Astrocyte (in vitro differentiated cells and primary cell): ENCODE measurements around the gene SCIN. TPM values are rescaled to one million over a fixed set of nuclear protein-coding genes. Genes with fewer than 3 reads are reported as not detected.

ENCODE experiments used
- DNase-seq: peaks from one replicate; pipeline ENCODE4 v3.0.0-alpha.2; 2010; ENCODE audit warnings: low read depth
- FAIRE-seq: peaks from 2 replicates; lab custom pipeline; 2011; peaks lifted over from hg19 to GRCh38; lab: Jason Lieb, UNC
- H2AFZ ChIP-seq: 2 replicates; pipeline ENCODE4 v1.6.0; 2012; ENCODE audit warnings: low read depth, low read length, inconsistent platforms
- H3K27ac ChIP-seq: 2 replicates; pipeline ENCODE4 v1.5.1; 2011; ENCODE audit warnings: low read depth, low read length, inconsistent platforms
- H3K27me3 ChIP-seq: 2 replicates; pipeline ENCODE4 v1.6.0; 2011; ENCODE audit warnings: low read length, inconsistent platforms; ENCODE audit not compliant: insufficient read depth
- H3K36me3 ChIP-seq: 2 replicates; pipeline ENCODE4 v1.5.1; 2011; ENCODE audit warnings: low read length, inconsistent platforms; ENCODE audit not compliant: insufficient read depth
- H3K4me1 ChIP-seq: 2 replicates; pipeline ENCODE4 v1.5.1; 2011; ENCODE audit warnings: low read length, inconsistent platforms; ENCODE audit not compliant: insufficient read depth
- H3K4me2 ChIP-seq: 2 replicates; pipeline ENCODE4 v1.6.0; 2012; ENCODE audit warnings: low read length, inconsistent platforms
- H3K4me3 ChIP-seq: 2 replicates; pipeline ENCODE4 v1.5.1; 2011; ENCODE audit warnings: low read depth, mild to moderate bottlenecking, low read length, inconsistent platforms; ENCODE audit not compliant: insufficient read depth
- H3K79me2 ChIP-seq: 2 replicates; pipeline ENCODE4 v1.6.0; 2012; ENCODE audit warnings: mild to moderate bottlenecking, low read length, inconsistent platforms; ENCODE audit not compliant: insufficient read depth
- H3K9ac ChIP-seq: 2 replicates; pipeline ENCODE4 v1.6.0; 2012; ENCODE audit warnings: mild to moderate bottlenecking, low read length, inconsistent platforms
- H3K9me3 ChIP-seq: 2 replicates; pipeline ENCODE4 v1.5.1; 2012; ENCODE audit warnings: low read depth, mild to moderate bottlenecking, low read length, inconsistent platforms; ENCODE audit not compliant: insufficient read depth
- H4K20me1 ChIP-seq: 2 replicates; pipeline ENCODE4 v1.6.0; 2012; ENCODE audit warnings: low read length, inconsistent platforms; ENCODE audit not compliant: insufficient read depth
- H3K27ac Mint-ChIP-seq: one replicate; pipeline ENCODE4 v1.8.0; 2021; ENCODE audit warnings: mild to moderate bottlenecking, mixed read lengths; ENCODE audit not compliant: unreplicated experiment
- H3K27me3 Mint-ChIP-seq: one replicate; pipeline ENCODE4 v1.8.0; 2021; ENCODE audit warnings: low read depth, mixed read lengths; ENCODE audit not compliant: unreplicated experiment
- H3K36me3 Mint-ChIP-seq: one replicate; pipeline ENCODE4 v1.8.0; 2021; ENCODE audit warnings: low read depth, mixed read lengths; ENCODE audit not compliant: unreplicated experiment
- H3K4me1 Mint-ChIP-seq: one replicate; pipeline ENCODE4 v1.8.0; 2021; ENCODE audit warnings: low read depth, mixed read lengths; ENCODE audit not compliant: unreplicated experiment
- H3K4me3 Mint-ChIP-seq: one replicate; pipeline ENCODE4 v1.8.0; 2021; ENCODE audit warnings: mild to moderate bottlenecking, moderate library complexity, mixed read lengths; ENCODE audit not compliant: unreplicated experiment
- H3K9me3 Mint-ChIP-seq: one replicate; pipeline ENCODE4 v1.8.0; 2021; ENCODE audit warnings: mild to moderate bottlenecking, mixed read lengths; ENCODE audit not compliant: unreplicated experiment
- CTCF ChIP-seq: IDR thresholded peaks from 2 replicates; pipeline ENCODE4 v1.5.1; 2011; ENCODE audit warnings: low read depth, mild to moderate bottlenecking, inconsistent platforms, low read length, moderate library complexity; ENCODE audit not compliant: insufficient read depth
- EZH2 ChIP-seq: IDR thresholded peaks from 2 replicates; pipeline ENCODE4 v1.6.1; 2012; ENCODE audit warnings: mild to moderate bottlenecking, low read length, inconsistent platforms; ENCODE audit not compliant: insufficient read depth
- total RNA-seq: library from RNA; stranded (reverse); gene quantifications from 2 replicates; pipeline ENCODE4 v1.2.1, GENCODE V29; 2021

SCIN gene
- total RNA-seq, 1 donor from 2014 or later, result 0.27 TPM

- Mint-ChIP-seq H3K9me3 (peaks cover 2% of the 10 kb centered on the region), H3K4me1 (peaks cover 19% of the 10 kb centered on the region), H3K27ac (no peak overlapping the region), H3K36me3 (peaks cover 2% of the 10 kb centered on the region), H3K27me3 (no peaks in the 10 kb centered on the region), H3K4me3 (no peak overlapping the region)
- Histone ChIP-seq H3K79me2 (peaks cover 38% of the 10 kb centered on the region), H3K4me1 (peaks cover 4% of the 10 kb centered on the region), H3K27me3 (no peaks in the 10 kb centered on the region), H3K36me3 (no peaks in the 10 kb centered on the region), H3K27ac (no peak overlapping the region), H3K9me3 (no peaks in the 10 kb centered on the region), H3K4me2 (no peak overlapping the region), H3K4me3 (no peak overlapping the region), H4K20me1 (peaks cover 11% of the 10 kb centered on the region), H3K9ac (no peak overlapping the region), H2AFZ (no peak overlapping the region)
- FAIRE-seq, result no peak
- TF ChIP-seq CTCF, result no peak
- no peak for TF ChIP-seq EZH2
- no peak for DNase-seq
These were observed 121.5 kb downstream of the SCIN start for GRCh38 chr7:12692035-12692434.

DNA sequence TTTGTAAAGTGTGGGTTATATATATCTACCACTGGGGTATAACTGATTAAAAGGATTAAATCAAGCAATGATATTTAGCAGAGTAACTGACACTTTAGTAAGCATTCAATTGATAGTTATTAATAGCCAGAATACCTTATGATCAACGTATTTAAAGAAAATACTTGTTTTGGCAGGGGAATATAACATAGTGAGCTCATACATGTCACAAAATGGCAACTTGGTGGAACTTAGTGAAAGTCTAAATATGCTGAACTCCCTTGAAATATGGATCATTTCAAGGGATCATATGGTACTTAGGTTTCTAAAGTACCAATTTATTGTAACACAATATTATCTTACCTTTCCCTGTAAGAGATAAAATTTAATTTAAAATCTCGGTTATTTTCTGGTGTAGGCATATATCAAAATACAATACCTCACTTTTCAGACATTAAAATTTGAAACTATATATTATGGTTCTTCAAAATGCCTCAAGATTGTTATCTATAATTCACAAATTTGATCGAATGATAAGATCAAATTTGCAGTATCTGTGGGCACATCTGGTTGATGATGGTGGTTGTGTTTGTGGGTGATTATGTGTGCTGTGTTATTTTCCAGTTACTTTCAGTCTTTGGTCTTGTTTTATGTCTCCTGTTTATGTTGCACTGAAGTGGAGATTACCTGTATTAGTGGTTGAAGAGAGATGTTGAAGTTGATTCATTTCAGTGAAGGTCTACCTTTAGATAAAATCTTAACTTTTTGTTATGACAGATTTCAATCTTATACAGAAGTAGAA, 122.1 kb downstream of the SCIN start:
- TF ChIP-seq EZH2 (no peak), CTCF (no peak)
- Histone ChIP-seq H3K79me2 (peaks cover 35% of the 10 kb centered on the region), H2AFZ (no peak overlapping the region), H3K4me2 (no peak overlapping the region), H4K20me1 (peaks cover 10% of the 10 kb centered on the region), H3K4me3 (no peak overlapping the region), H3K36me3 (no peaks in the 10 kb centered on the region), H3K4me1 (peaks cover 4% of the 10 kb centered on the region), H3K27ac (no peak overlapping the region), H3K27me3 (no peaks in the 10 kb centered on the region), H3K9me3 (no peaks in the 10 kb centered on the region), H3K9ac (no peak overlapping the region)
- H3K4me1 Mint-ChIP-seq, result peaks cover 19% of the 10 kb centered on the region
- H3K36me3 Mint-ChIP-seq, result peaks cover 2% of the 10 kb centered on the region
- FAIRE-seq, result no peak
- no peak overlapping the region for H3K27ac Mint-ChIP-seq
- H3K9me3 Mint-ChIP-seq, result peaks cover 2% of the 10 kb centered on the region
- no peak for DNase-seq
- no peak overlapping the region for H3K4me3 Mint-ChIP-seq
- no peaks in the 10 kb centered on the region for H3K27me3 Mint-ChIP-seq

DNA sequence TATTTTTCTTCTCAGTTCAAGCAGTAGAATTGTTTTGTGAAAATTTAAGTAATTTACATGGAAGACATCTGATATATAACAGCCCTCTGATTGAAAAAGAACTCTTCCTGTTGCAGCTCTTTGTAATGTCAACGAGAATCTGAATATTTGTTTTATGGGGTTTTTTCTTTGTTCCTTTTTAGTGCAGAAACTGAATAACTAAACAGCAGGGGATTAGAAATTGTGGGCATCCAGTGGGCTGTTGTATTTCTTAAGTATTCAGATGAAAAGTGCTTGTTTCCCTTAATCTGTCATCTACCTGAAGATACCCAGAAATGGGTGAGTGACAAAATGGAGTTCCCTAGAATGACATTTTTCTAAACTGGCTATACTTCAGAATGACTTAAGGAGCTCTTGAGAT, 124.3 kb downstream of the SCIN start:
- Mint-ChIP-seq H3K27me3 (no peaks in the 10 kb centered on the region), H3K4me1 (peaks cover 15% of the 10 kb centered on the region), H3K9me3 (peaks cover 2% of the 10 kb centered on the region), H3K36me3 (peaks cover 2% of the 10 kb centered on the region), H3K27ac (no peak overlapping the region), H3K4me3 (no peak overlapping the region)
- H3K36me3 ChIP-seq, result no peaks in the 10 kb centered on the region
- H2AFZ ChIP-seq, result no peak overlapping the region
- TF ChIP-seq EZH2 (no peak), CTCF (no peak)
- DNase-seq (no peak), FAIRE-seq (no peak)
- H3K27me3 ChIP-seq, result no peaks in the 10 kb centered on the region
- no peak overlapping the region for H3K4me2 ChIP-seq
- peaks cover 4% of the 10 kb centered on the region for H4K20me1 ChIP-seq
- no peaks in the 10 kb centered on the region for H3K9me3 ChIP-seq
- H3K4me1 ChIP-seq, result no peaks in the 10 kb centered on the region
- H3K4me3 ChIP-seq, result no peak overlapping the region
- no peak overlapping the region for H3K27ac ChIP-seq
- no peak overlapping the region for H3K9ac ChIP-seq
- H3K79me2 ChIP-seq, result peaks cover 20% of the 10 kb centered on the region
